ENCODE measurements around the gene RHOBTB3.

- TF ChIP-seq POLR2A (IDR thresholded peaks at IDR 0.05) = no peak
- TF ChIP-seq, protein P1, sequence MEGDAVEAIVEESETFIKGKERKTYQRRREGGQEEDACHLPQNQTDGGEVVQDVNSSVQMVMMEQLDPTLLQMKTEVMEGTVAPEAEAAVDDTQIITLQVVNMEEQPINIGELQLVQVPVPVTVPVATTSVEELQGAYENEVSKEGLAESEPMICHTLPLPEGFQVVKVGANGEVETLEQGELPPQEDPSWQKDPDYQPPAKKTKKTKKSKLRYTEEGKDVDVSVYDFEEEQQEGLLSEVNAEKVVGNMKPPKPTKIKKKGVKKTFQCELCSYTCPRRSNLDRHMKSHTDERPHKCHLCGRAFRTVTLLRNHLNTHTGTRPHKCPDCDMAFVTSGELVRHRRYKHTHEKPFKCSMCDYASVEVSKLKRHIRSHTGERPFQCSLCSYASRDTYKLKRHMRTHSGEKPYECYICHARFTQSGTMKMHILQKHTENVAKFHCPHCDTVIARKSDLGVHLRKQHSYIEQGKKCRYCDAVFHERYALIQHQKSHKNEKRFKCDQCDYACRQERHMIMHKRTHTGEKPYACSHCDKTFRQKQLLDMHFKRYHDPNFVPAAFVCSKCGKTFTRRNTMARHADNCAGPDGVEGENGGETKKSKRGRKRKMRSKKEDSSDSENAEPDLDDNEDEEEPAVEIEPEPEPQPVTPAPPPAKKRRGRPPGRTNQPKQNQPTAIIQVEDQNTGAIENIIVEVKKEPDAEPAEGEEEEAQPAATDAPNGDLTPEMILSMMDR (IDR thresholded peaks at IDR 0.05) = no peak
Observed at GRCh38 chr5:95746194-95746593, 15.1 kb downstream of the RHOBTB3 start.
